ENCODE data around the gene ADCY4. TPM values are rescaled to one million over a fixed set of nuclear protein-coding genes. Genes with fewer than 3 reads are reported as not detected.
"Not testable (repeated sequence)": the region's sequence is repeated elsewhere in the genome, so short reads cannot be mapped to it uniquely, and the experiment has no call there.

Gene ADCY4
- total RNA-seq, 4 donors from 2014 or later = 3.1 to 23.1 (median 11.7) TPM

- Histone ChIP-seq H3K4me1 (peaks cover 22 to 78% (median 34%) of the 10 kb centered on the region in 3 donors), H3K4me3 (no peak overlapping the region), H3K27me3 (peaks cover 0 to 39% (median 6%) of the 10 kb centered on the region in 4 donors), H3K36me3 (peaks cover 0 to 5% (median 0%) of the 10 kb centered on the region in 3 donors), H3K27ac (no peak overlapping the region), H3K9me3 (no peaks in the 10 kb centered on the region)
- intact Hi-C loops (cut with DNase I) = loop anchor here (5.0 kb wide), 1 partner anchor 101 kb away; no protein-coding TSS in a partner anchor
- no peak for DNase-seq
- 92 to 100% methylated on average over 3 to 7 of the region's 10 CpGs for WGBS, 2 donors
- TF ChIP-seq POLR2A (IDR thresholded peaks at IDR 0.05) (no peak), CTCF (IDR thresholded peaks at IDR 0.05) (no peak)
Measured at GRCh38 chr14:24330973-24331674, 3.7 kb downstream of the ADCY4 start.

DNA sequence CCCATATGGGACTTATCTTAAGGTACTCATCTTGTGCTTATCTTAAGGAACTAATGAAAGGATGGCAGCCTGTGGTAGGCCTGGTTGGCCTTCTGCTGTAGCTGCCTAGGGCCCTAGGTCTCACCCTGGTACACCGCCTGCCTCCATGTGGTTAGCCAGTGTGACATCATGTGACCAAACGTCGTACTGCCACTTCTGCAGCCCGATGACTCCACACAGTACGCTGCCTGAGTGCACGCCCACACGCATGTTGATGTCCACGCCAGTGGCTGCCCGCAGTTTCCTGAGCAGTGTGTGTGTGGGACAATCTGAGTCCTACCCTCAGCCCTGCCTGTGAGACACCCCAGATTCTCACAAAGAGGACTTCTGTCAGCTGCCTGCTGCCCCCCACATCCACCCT, 5.1 kb downstream of the ADCY4 start:
- H3K4me1 ChIP-seq = peaks cover 17 to 64% (median 31%) of the 10 kb centered on the region in 3 donors
- TF ChIP-seq CTCF (IDR thresholded peaks at IDR 0.05) (no peak), POLR2A (IDR thresholded peaks at IDR 0.05) (peak in 1 of 4 donors; percentile 18)
- WGBS, 2 donors = 62% methylated on average over 5 of the region's 9 CpGs; no CpG with 5 or more reads in 1 of the 2 donors
- H3K4me3 ChIP-seq = no peak overlapping the region
- no peaks in the 10 kb centered on the region for H3K9me3 ChIP-seq
- no peak for DNase-seq
- H3K27me3 ChIP-seq = peaks cover 0 to 25% (median 5%) of the 10 kb centered on the region in 4 donors
- H3K27ac ChIP-seq = peak overlapping the region in 2 of 4 donors; percentile 18 to 32
- intact Hi-C loops (cut with DNase I) = loop anchor here (5.0 kb wide), 1 partner anchor 103 kb away; no protein-coding TSS in a partner anchor
- no peaks in the 10 kb centered on the region for H3K36me3 ChIP-seq

- no peak for DNase-seq
- no peak for TF ChIP-seq POLR2A (IDR thresholded peaks at IDR 0.05)
- TF ChIP-seq CTCF (IDR thresholded peaks at IDR 0.05) = no peak
- Histone ChIP-seq H3K4me1 (peaks cover 11 to 59% (median 25%) of the 10 kb centered on the region in 3 donors), H3K27me3 (peaks cover 0 to 19% (median 3%) of the 10 kb centered on the region in 4 donors), H3K4me3 (no peak overlapping the region), H3K9me3 (no peaks in the 10 kb centered on the region), H3K36me3 (no peaks in the 10 kb centered on the region), H3K27ac (peak overlapping the region in 3 of 4 donors; percentile 18 to 32 (median 26))
- intact Hi-C loops (cut with DNase I) = no loop called here
- WGBS, 2 donors = 70 to 80% methylated on average over 6 to 9 of the region's 12 CpGs
Measured at GRCh38 chr14:24329073-24329663, 5.7 kb downstream of the ADCY4 start.

DNA sequence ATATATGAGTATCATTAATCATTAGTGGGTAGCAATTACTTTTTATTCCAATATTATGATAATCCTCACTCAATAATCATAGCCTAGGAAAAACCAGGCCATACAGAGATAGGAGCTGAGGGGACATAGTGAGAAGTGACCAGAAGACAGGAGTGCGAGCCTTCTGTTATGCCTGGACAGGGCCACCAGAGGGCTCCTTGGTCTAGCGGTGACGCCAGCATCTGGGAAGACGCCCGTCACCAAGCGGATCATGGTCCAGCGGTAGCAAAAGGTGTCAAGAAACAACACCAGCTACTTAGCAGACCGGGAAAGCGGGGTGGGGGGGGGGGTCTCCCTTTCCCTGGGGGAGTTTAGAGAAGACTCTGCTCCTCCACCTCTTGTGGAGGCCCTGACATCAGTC, 7.0 kb downstream of the ADCY4 start:
- H3K27ac ChIP-seq; H3K4me3 ChIP-seq; intact Hi-C loops (cut with DNase I); H3K36me3 ChIP-seq; DNase-seq; H3K27me3 ChIP-seq; H3K9me3 ChIP-seq: not testable (repeated sequence)
- peaks cover 0 to 46% (median 12%) of the 10 kb centered on the region in 3 donors for H3K4me1 ChIP-seq
- 1 to 7% methylated on average over 6 to 9 of the region's 9 CpGs for WGBS, 2 donors
- peak; percentile 35 to 78 (median 60) for TF ChIP-seq CTCF (IDR thresholded peaks at IDR 0.05)

- Histone ChIP-seq H3K4me3 (no peak overlapping the region), H3K9me3 (no peaks in the 10 kb centered on the region), H3K27ac (peak overlapping the region in 1 of 4 donors; percentile 36), H3K4me1 (peaks cover 0 to 40% (median 6%) of the 10 kb centered on the region in 3 donors), H3K27me3 (peaks cover 0 to under 1% (median 0%) of the 10 kb centered on the region in 4 donors), H3K36me3 (no peaks in the 10 kb centered on the region)
- DNase-seq = no peak
- intact Hi-C loops (cut with DNase I) = no loop called here
- 63 to 79% methylated on average over 2 of the region's 2 CpGs for WGBS, 2 donors
- TF ChIP-seq CTCF (IDR thresholded peaks at IDR 0.05) = no peak
Measured at GRCh38 chr14:24327303-24327702, 7.6 kb downstream of the ADCY4 start.

Measured in esophagus squamous epithelium (tissue), 5 donors.